H9 (cell line): ENCODE results near the gene FAM78A. TPM values are rescaled to one million over a fixed set of nuclear protein-coding genes. Genes with fewer than 3 reads are reported as not detected.

Experiments used
- DNase-seq: peaks from one replicate; pipeline ENCODE4 v3.0.0-alpha.2; 2017
- H2AFZ ChIP-seq: one replicate; pipeline ENCODE4 v1.6.1; 2013; ENCODE audit warnings: mild to moderate bottlenecking, low read length, control low read depth, moderate library complexity
- H2AK5ac ChIP-seq: 2 replicates; pipeline ENCODE4 v1.6.1; 2013; ENCODE audit warnings: low read length, control low read depth, mixed read lengths; ENCODE audit not compliant: insufficient read length
- H2BK120ac ChIP-seq: one replicate; pipeline ENCODE4 v1.6.1; 2013; ENCODE audit warnings: low read depth, mild to moderate bottlenecking, low read length, control low read depth, inconsistent platforms; ENCODE audit not compliant: poor library complexity, severe bottlenecking
- H2BK12ac ChIP-seq: 2 replicates; pipeline ENCODE4 v1.6.1; 2013; ENCODE audit warnings: low read length, control low read depth, mixed read lengths, low read depth; ENCODE audit not compliant: insufficient read length
- H2BK15ac ChIP-seq: 2 replicates; pipeline ENCODE4 v1.6.1; 2013; ENCODE audit warnings: low read depth, low read length, control low read depth
- H2BK20ac ChIP-seq: one replicate; pipeline ENCODE4 v1.6.1; 2013; ENCODE audit warnings: low read depth, mild to moderate bottlenecking, low read length, control low read depth, inconsistent platforms; ENCODE audit not compliant: poor library complexity, severe bottlenecking
- H2BK5ac ChIP-seq: 2 replicates; pipeline ENCODE4 v1.6.1; 2013; ENCODE audit warnings: low read length, control low read depth, mixed read lengths; ENCODE audit not compliant: insufficient read length
- H3K14ac ChIP-seq: 2 replicates; pipeline ENCODE4 v1.6.1; 2013; ENCODE audit warnings: low read length, control low read depth; ENCODE audit not compliant: insufficient read depth
- H3K18ac ChIP-seq: 2 replicates; pipeline ENCODE4 v1.6.1; 2013; ENCODE audit warnings: low read depth, mild to moderate bottlenecking, mixed read lengths, low read length, control low read depth; ENCODE audit not compliant: insufficient read length
- H3K23ac ChIP-seq: 2 replicates; pipeline ENCODE4 v1.6.1; 2013; ENCODE audit warnings: low read length, control low read depth, mixed read lengths, low read depth; ENCODE audit not compliant: insufficient read length
- H3K23me2 ChIP-seq: 2 replicates; pipeline ENCODE4 v1.6.1; 2013; ENCODE audit warnings: low read depth, mild to moderate bottlenecking, mixed read lengths, low read length, control low read depth; ENCODE audit not compliant: insufficient read length, poor library complexity, severe bottlenecking
- H3K27ac ChIP-seq: 2 replicates; pipeline ENCODE4 v1.5.1; 2013; ENCODE audit warnings: low read length, control low read depth, mixed read lengths, low read depth; ENCODE audit not compliant: insufficient read length
- H3K27me3 ChIP-seq: 2 replicates; pipeline ENCODE4 v1.6.1; 2013; ENCODE audit warnings: low read length, control low read depth, inconsistent platforms; ENCODE audit not compliant: insufficient read depth
- H3K4ac ChIP-seq: 2 replicates; pipeline ENCODE4 v1.6.1; 2013; ENCODE audit warnings: low read depth, mild to moderate bottlenecking, control low read depth, inconsistent platforms, low read length, moderate library complexity
- H3K4me1 ChIP-seq: 2 replicates; pipeline ENCODE4 v1.6.1; 2013; ENCODE audit warnings: low read length, control low read depth, inconsistent platforms; ENCODE audit not compliant: insufficient read depth
- H3K4me2 ChIP-seq: 2 replicates; pipeline ENCODE4 v1.6.1; 2013; ENCODE audit warnings: low read length, control low read depth, mixed read lengths; ENCODE audit not compliant: insufficient read length, insufficient read depth
- H3K56ac ChIP-seq: 2 replicates; pipeline ENCODE4 v1.6.1; 2013; ENCODE audit warnings: low read depth, mild to moderate bottlenecking, mixed read lengths, low read length, control low read depth; ENCODE audit not compliant: insufficient read length
- H3K79me1 ChIP-seq: 2 replicates; pipeline ENCODE4 v1.6.1; 2013; ENCODE audit warnings: low read depth, mild to moderate bottlenecking, moderate library complexity, low read length, control low read depth, inconsistent platforms; ENCODE audit not compliant: insufficient read depth, poor library complexity, severe bottlenecking
- H3K79me2 ChIP-seq: 2 replicates; pipeline ENCODE4 v1.6.1; 2013; ENCODE audit warnings: low read length, control low read depth, inconsistent platforms; ENCODE audit not compliant: insufficient read depth
- H3K9ac ChIP-seq: 2 replicates; pipeline ENCODE4 v1.6.1; 2013; ENCODE audit warnings: low read length, control low read depth, mixed read lengths; ENCODE audit not compliant: insufficient read length; ENCODE audit errors: extremely low read depth
- H3K9me3 ChIP-seq: one replicate; pipeline ENCODE4 v1.6.1; 2013; ENCODE audit warnings: low read depth, low read length, inconsistent platforms; ENCODE audit not compliant: control insufficient read depth
- H3T11ph ChIP-seq: one replicate; pipeline ENCODE4 v1.6.1; 2013; ENCODE audit warnings: mild to moderate bottlenecking, low read length, control low read depth, inconsistent platforms
- H4K20me1 ChIP-seq: one replicate; pipeline ENCODE4 v1.6.1; 2013; ENCODE audit not compliant: control insufficient read depth, insufficient read length, insufficient read depth
- H4K5ac ChIP-seq: 2 replicates; pipeline ENCODE4 v1.6.1; 2013; ENCODE audit warnings: low read depth, mild to moderate bottlenecking, mixed read lengths, low read length, control low read depth; ENCODE audit not compliant: insufficient read length
- H4K8ac ChIP-seq: replicated peaks from 2 replicates; pipeline ENCODE4 v1.6.1; 2013; ENCODE audit warnings: low read length, control low read depth, mixed read lengths, low read depth; ENCODE audit not compliant: insufficient read length
- H4K91ac ChIP-seq: 2 replicates; pipeline ENCODE4 v1.6.1; 2013; ENCODE audit warnings: low read depth, mild to moderate bottlenecking, moderate library complexity, mixed read lengths, low read length, control low read depth; ENCODE audit not compliant: insufficient read length
- H3K27ac Mint-ChIP-seq, 3 experiments: 2 replicates in 2 of 3; 3 replicates in 1 of 3; pipeline ENCODE4 v1.8.0; 2020 to 2021; ENCODE audit warnings: mixed read lengths in 3 of 3, mild to moderate bottlenecking in 1 of 3, moderate library complexity in 1 of 3
- H3K27me3 Mint-ChIP-seq: 2 replicates; pipeline ENCODE4 v1.8.0; 2021; ENCODE audit warnings: low read depth, mild to moderate bottlenecking, moderate library complexity, mixed read lengths
- H3K36me3 Mint-ChIP-seq, 3 experiments: 2 replicates in 2 of 3; 3 replicates in 1 of 3; pipeline ENCODE4 v1.8.0; 2020 to 2021; ENCODE audit warnings: low read depth in 3 of 3, mixed read lengths in 3 of 3; ENCODE audit not compliant: insufficient read depth in 1 of 3
- H3K4me1 Mint-ChIP-seq, 2 experiments: 2 replicates each; pipeline ENCODE4 v1.8.0; 2020; ENCODE audit warnings: mixed read lengths in 2 of 2
- H3K4me3 Mint-ChIP-seq, 2 experiments: 2 replicates in 1 of 2; 3 replicates in 1 of 2; pipeline ENCODE4 v1.8.0; 2020 to 2021; ENCODE audit warnings: mild to moderate bottlenecking in 2 of 2, mixed read lengths in 2 of 2, moderate library complexity in 1 of 2
- H3K9me3 Mint-ChIP-seq, 2 experiments: 2 replicates in 1 of 2; 3 replicates in 1 of 2; pipeline ENCODE4 v1.8.0; 2020; ENCODE audit warnings: mild to moderate bottlenecking in 2 of 2, mixed read lengths in 2 of 2, moderate library complexity in 1 of 2
- CTCF ChIP-seq: fragments of 200-600 bp; sonication (generic); conservative IDR thresholded peaks from 3 replicates; pipeline ENCODE4 v1.8.0; 2021; ENCODE audit warnings: antibody characterized with exemption, mild to moderate bottlenecking
- WGBS: extraction: QIAGEN DNeasy Blood & Tissue Kit; methylation state at CpG from one replicate; pipeline ENCODE4 v1.1.7; 2013; ENCODE audit warnings: missing lambda C conversion rate, low lambda C conversion rate, mixed read lengths; ENCODE audit not compliant: insufficient read length; ENCODE audit errors: extremely low coverage; 5-methylcytosine and 5-hydroxymethylcytosine counted together
- total RNA-seq: library from RNA; stranded (reverse); gene quantifications from 2 replicates; pipeline ENCODE4 v1.2.1, GENCODE V29; 2021

FAM78A gene
- total RNA-seq, 1 experiment from 2014 or later: 1.9 TPM

GRCh38 chr9:131302244-131303075, 26.1 kb upstream of the FAM78A start:
- Histone ChIP-seq H3K9me3 (no peaks in the 10 kb centered on the region), H3K27me3 (no peaks in the 10 kb centered on the region), H2BK20ac (no peak overlapping the region), H4K20me1 (no peaks in the 10 kb centered on the region), H2BK120ac (no peak overlapping the region), H2BK15ac (no peak overlapping the region), H3K18ac (no peak overlapping the region), H3K9ac (no peak overlapping the region), H3T11ph (no peak overlapping the region), H3K23ac (no peak overlapping the region), H4K5ac (no peak overlapping the region), H3K14ac (no peak overlapping the region), H2AFZ (no peak overlapping the region), H4K91ac (no peak overlapping the region), H2BK12ac (no peak overlapping the region), H4K8ac (no peak overlapping the region), H3K4ac (no peak overlapping the region), H3K79me2 (no peaks in the 10 kb centered on the region), H3K79me1 (no peaks in the 10 kb centered on the region), H2BK5ac (no peak overlapping the region), H3K4me2 (no peak overlapping the region), H3K4me1 (no peaks in the 10 kb centered on the region), H3K23me2 (no peaks in the 10 kb centered on the region), H2AK5ac (no peak overlapping the region), H3K56ac (no peak overlapping the region), H3K27ac (no peak overlapping the region)
- TF ChIP-seq CTCF: no peak
- Mint-ChIP-seq H3K4me3 (no peak overlapping the region), H3K9me3 (no peaks in the 10 kb centered on the region; a peak in 1 of 5 replicates), H3K27me3 (no peaks in the 10 kb centered on the region), H3K36me3 (peaks cover 0 to 4% (median 0%) of the 10 kb centered on the region in 3 experiments; a peak in 2 of 7 replicates), H3K27ac (peak overlapping the region in 1 of 3 experiments; percentile 40; a peak in 1 of 7 replicates), H3K4me1 (peaks cover 10 to 22% of the 10 kb centered on the region in 2 experiments; a peak in 3 of 4 replicates)
- WGBS: no CpG with 5 or more reads among the region's 16 CpGs
- no peak for DNase-seq
